A673 (cell line): ENCODE data around the gene DMP1.

ENCODE experiments used
- EZH2 ChIP-seq: fragments of 200-600 bp; sonication (generic); IDR thresholded peaks from 2 replicates; pipeline ENCODE4 v1.6.1; 2017; ENCODE audit warnings: borderline replicate concordance, low read depth, mild to moderate bottlenecking, mixed read lengths, antibody characterized with exemption, low read length; ENCODE audit not compliant: poor library complexity, severe bottlenecking
- TF ChIP-seq, protein P1 (sequence below): fragments of 300-800, 200-600 bp; sonication (generic); conservative IDR thresholded peaks from 2 replicates; pipeline ENCODE4 v1.5.1; 2017; ENCODE audit warnings: low read depth, mild to moderate bottlenecking, antibody characterized with exemption, low read length, moderate library complexity, mixed read lengths

DNA sequence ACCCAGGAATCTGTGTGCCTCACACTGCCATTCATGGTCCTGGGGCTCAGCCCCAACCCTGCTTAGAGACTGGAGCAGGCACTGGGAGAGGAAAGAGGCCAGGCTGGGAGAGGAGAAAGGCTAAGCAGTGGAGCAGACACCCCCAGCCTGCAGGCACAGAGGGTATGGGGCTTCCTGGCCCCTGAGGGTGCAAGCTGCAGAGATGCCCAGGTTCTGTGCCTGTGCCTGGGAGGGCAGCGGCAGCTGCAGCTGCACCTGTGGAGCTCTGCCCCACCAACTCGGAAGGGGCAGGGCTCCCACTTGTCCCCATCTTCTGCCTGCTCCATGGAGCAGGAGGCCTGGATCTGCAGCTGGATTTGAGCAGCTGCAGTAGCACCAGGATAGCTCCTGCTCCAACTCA, 47.9 kb downstream of the DMP1 start:
- TF ChIP-seq, protein P1, sequence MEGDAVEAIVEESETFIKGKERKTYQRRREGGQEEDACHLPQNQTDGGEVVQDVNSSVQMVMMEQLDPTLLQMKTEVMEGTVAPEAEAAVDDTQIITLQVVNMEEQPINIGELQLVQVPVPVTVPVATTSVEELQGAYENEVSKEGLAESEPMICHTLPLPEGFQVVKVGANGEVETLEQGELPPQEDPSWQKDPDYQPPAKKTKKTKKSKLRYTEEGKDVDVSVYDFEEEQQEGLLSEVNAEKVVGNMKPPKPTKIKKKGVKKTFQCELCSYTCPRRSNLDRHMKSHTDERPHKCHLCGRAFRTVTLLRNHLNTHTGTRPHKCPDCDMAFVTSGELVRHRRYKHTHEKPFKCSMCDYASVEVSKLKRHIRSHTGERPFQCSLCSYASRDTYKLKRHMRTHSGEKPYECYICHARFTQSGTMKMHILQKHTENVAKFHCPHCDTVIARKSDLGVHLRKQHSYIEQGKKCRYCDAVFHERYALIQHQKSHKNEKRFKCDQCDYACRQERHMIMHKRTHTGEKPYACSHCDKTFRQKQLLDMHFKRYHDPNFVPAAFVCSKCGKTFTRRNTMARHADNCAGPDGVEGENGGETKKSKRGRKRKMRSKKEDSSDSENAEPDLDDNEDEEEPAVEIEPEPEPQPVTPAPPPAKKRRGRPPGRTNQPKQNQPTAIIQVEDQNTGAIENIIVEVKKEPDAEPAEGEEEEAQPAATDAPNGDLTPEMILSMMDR: no peak
- no peak for TF ChIP-seq EZH2
